ENCODE results near the gene CCDC148. TPM values are rescaled to one million over a fixed set of nuclear protein-coding genes. Genes with fewer than 3 reads are reported as not detected.

The CCDC148 gene
- total RNA-seq, 1 donor from 2014 or later, result 0.30 TPM

DNA sequence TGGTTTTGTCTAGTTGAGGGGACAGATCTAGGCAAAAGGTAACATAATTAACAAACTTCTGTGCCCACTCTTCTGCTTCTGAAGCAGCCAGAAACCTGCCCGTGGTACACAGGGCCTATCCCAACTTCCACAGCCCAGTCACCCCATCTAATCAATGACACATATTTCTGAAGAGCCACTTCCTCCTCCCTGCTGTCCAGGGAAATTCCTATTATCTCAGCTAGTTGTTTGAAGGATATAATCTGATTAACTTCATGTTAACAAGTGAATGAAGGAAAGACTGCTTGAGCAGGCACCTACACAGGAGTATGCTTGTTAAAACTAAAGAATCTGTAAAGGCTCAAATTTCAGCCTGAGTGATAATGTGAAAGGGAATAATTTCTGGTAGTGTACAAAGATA is 61.4 kb downstream of the CCDC148 start:
- H3K36me3 ChIP-seq, result no peaks in the 10 kb centered on the region
- no peak overlapping the region for H3K27ac ChIP-seq (replicated peaks)
- intact Hi-C loops (cut with micrococcal nuclease), result no loop called here
- DNase-seq, result no peak
- peaks cover 9% of the 10 kb centered on the region for H3K9me3 ChIP-seq (replicated peaks)
- H3K4me3 ChIP-seq, result no peak overlapping the region
- no peak for TF ChIP-seq CTCF (IDR thresholded peaks at IDR 0.05; ENCODE audit: borderline replicate concordance)
- no peaks in the 10 kb centered on the region for H3K4me1 ChIP-seq
- H3K27me3 ChIP-seq (ENCODE audit: low read depth), result no peaks in the 10 kb centered on the region

DNA sequence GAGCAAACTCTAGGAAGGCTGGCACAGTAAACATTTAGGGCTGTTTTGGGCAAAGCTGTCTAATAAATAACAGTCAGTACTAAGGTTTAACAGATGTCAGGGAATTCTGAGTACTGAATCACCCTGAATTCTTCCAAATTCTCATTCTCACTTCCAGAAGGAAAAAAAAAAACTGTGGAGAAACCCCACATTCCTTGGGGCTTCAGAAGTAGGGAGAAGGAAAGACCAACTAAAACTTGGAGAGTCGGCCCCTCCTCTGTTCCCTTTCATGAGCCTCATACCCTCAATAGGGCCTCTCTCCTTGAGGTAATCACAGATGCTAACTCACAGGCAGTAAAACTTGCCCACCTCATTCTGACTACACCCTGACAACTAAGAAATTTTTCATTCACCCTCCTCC is 62.1 kb downstream of the CCDC148 start:
- H3K27ac ChIP-seq (replicated peaks), result no peak overlapping the region
- no peak for DNase-seq
- no peaks in the 10 kb centered on the region for H3K36me3 ChIP-seq
- peaks cover 2% of the 10 kb centered on the region for H3K9me3 ChIP-seq (replicated peaks)
- TF ChIP-seq CTCF (IDR thresholded peaks at IDR 0.05; ENCODE audit: borderline replicate concordance), result no peak
- no peaks in the 10 kb centered on the region for H3K4me1 ChIP-seq
- H3K4me3 ChIP-seq, result no peak overlapping the region
- intact Hi-C loops (cut with micrococcal nuclease), result no loop called here
- no peaks in the 10 kb centered on the region for H3K27me3 ChIP-seq (ENCODE audit: low read depth)

DNA sequence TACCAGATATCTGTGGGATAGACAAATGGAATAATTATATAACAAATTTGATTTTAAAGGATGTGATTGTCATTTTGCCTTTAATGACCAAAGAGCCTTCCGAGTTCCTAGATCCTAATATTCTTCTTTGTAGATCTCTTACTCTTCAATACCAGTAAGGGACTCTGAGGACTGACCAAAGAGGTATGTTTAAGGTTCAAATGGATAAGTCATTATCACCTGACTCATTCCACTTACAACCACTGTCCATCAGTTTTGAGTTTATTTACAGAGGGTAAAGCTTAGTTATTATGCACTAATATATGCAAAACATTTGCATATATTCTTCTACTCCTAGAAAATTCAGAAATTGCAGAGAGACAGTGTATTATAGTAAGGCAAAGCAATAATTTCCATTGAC is 62.7 kb downstream of the CCDC148 start:
- H3K36me3 ChIP-seq, result no peaks in the 10 kb centered on the region
- no peak for DNase-seq
- intact Hi-C loops (cut with micrococcal nuclease), result no loop called here
- no peaks in the 10 kb centered on the region for H3K4me1 ChIP-seq
- TF ChIP-seq CTCF (IDR thresholded peaks at IDR 0.05; ENCODE audit: borderline replicate concordance), result no peak
- no peaks in the 10 kb centered on the region for H3K9me3 ChIP-seq (replicated peaks)
- H3K4me3 ChIP-seq, result no peak overlapping the region
- H3K27ac ChIP-seq (replicated peaks), result no peak overlapping the region
- no peaks in the 10 kb centered on the region for H3K27me3 ChIP-seq (ENCODE audit: low read depth)

- intact Hi-C loops (cut with micrococcal nuclease), result no loop called here
- DNase-seq, result no peak
These were observed 63.9 kb downstream of the CCDC148 start for GRCh38 chr2:158392687-158393086.

GRCh38 chr2:158391876-158392275 is 64.7 kb downstream of the CCDC148 start:
- intact Hi-C loops (cut with micrococcal nuclease), result no loop called here
- Histone ChIP-seq H3K27ac (replicated peaks) (no peak overlapping the region), H3K4me3 (no peak overlapping the region), H3K9me3 (replicated peaks) (no peaks in the 10 kb centered on the region), H3K4me1 (no peaks in the 10 kb centered on the region), H3K36me3 (no peaks in the 10 kb centered on the region), H3K27me3 (ENCODE audit: low read depth) (no peaks in the 10 kb centered on the region)
- no peak for TF ChIP-seq CTCF (IDR thresholded peaks at IDR 0.05; ENCODE audit: borderline replicate concordance)
- DNase-seq, result no peak

More at GRCh38 chr2:158392687-158393086, 63.9 kb downstream of the CCDC148 start:
- no peaks in the 10 kb centered on the region for H3K4me1 ChIP-seq
- H3K9me3 ChIP-seq (replicated peaks), result no peaks in the 10 kb centered on the region
- H3K36me3 ChIP-seq, result no peaks in the 10 kb centered on the region
- no peak for TF ChIP-seq CTCF (IDR thresholded peaks at IDR 0.05; ENCODE audit: borderline replicate concordance)
- no peak overlapping the region for H3K27ac ChIP-seq (replicated peaks)
- H3K4me3 ChIP-seq, result no peak overlapping the region
- no peaks in the 10 kb centered on the region for H3K27me3 ChIP-seq (ENCODE audit: low read depth)

- TF ChIP-seq CTCF (IDR thresholded peaks at IDR 0.05; ENCODE audit: borderline replicate concordance), result no peak
- H3K36me3 ChIP-seq, result no peaks in the 10 kb centered on the region
- no peaks in the 10 kb centered on the region for H3K9me3 ChIP-seq (replicated peaks)
- H3K27me3 ChIP-seq (ENCODE audit: low read depth), result no peaks in the 10 kb centered on the region
- DNase-seq, result no peak
- H3K4me3 ChIP-seq, result no peak overlapping the region
- intact Hi-C loops (cut with micrococcal nuclease), result no loop called here
- no peaks in the 10 kb centered on the region for H3K4me1 ChIP-seq
- H3K27ac ChIP-seq (replicated peaks), result no peak overlapping the region
These were observed 65.2 kb downstream of the CCDC148 start for GRCh38 chr2:158391361-158391760.

All from left ventricle myocardium inferior (tissue), 1 donor.